Glomerular visceral epithelial cell (primary cell): ENCODE results near the gene ZFP3.
"Not testable (repeated sequence)": the region's sequence is repeated elsewhere in the genome, so short reads cannot be mapped to it uniquely, and the experiment has no call there.

Experiments
- DNase-seq: peaks from one replicate; pipeline ENCODE4 v3.0.0-alpha.2; 2016; ENCODE audit errors: extremely low spot score

The ZFP3 gene

DNA sequence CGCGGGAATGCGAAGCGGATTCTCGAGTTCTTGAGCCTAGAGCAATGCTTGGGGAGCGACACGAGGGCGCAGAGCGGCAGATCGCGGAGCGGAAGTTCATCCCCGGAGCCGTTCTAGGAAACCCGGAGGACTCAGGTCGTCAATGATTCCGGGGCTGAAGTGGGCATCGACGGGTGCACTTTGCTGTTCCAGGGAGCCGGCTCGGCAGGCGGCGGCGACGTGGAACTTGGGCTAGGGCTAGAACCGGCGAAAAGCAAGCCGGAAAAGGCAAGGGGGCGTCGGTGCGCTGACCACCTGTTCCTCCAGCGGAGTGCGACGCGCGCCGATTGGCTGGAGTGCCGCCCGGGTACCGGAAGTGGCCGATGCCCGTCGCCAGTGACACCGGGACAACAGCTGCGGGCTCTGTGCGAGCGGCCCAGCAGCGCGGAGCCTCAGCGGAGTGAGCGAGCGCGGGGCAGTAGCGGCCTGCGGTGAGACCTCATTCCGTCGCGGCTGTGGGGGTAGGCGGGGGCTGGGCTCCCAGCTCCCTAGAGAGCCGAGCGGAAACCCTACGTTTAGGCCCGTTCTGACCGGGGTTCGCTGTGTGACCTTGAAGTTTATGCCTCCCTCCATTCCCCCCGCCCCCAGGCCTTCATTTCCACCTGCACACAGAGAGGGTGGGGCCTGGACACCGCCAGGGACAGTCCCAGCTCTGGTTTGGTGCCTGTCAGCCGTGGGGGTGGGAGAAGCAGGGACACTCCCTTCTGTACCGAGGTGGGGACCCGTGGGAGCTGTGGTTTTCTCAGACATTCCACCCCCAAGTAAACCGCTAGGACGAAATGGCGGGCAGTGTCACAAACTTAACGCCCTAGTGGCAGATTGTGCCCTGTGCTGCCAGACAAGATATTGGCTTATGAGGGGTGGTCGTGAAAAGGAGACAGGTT is at the start of gene ZFP3:
ZFP3 (plus strand) TSS at position 362 of the 923 bp plus-strand sequence. CDS start 13,038 bp downstream, outside the sequence.
- no peak for DNase-seq

DNA sequence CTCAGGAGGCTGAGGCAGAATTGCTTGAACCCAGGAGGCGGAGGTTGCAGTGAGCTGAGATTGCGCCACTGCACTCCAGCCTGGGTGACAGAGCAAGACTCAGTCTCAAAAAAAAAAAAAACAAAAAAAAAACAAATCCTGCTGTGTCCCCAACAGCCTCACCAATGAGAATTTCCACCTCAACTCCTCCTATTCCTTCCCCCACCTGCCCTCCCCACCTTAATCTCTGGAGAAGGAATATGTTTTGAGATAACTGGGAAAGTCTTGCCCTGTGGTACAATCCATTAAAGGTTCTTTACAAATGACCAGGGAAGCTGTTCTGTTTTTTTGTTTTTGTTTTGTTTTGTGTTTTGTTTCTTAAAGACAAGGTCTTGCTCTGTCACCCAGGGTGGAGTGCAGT is 48.1 kb upstream of the ZFP3 start:
- DNase-seq, result not testable (repeated sequence)

DNA sequence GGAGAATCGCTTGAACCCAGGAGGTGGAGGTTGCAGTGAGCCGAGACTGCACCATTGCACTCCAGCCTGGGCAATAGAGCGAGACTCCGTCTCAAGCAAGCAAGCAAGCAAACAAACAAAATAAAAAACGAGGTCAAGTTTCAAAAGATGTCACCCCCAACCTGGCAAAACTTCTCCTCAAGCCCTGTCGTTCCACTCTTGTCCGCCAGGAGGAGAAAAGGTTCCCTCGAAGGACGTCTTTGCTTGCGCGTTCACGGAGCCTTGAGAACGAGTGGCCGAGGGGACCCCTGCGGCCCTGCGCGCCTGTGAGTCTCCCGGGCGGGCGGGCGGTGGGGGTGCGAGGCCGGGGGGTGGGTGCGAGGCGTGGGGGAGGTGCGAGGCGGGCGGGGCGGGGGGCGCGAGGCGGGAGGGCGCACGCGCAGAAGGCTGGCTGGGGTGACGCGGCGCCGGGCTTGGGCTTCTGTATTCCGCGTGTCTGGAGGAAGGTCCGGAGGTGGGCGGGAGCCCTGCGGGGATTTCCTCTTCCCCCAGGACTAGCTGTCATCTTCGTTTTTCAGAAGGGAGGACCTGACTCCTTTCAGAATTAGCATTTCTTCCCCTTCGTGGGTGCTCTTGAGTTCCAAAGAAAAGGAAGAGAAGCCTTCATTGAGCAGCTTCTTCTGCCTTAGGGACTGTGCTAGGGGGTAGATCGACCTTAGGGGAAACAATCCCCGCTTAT is 46.7 kb upstream of the ZFP3 start:
- peak; percentile 80 for DNase-seq

DNA sequence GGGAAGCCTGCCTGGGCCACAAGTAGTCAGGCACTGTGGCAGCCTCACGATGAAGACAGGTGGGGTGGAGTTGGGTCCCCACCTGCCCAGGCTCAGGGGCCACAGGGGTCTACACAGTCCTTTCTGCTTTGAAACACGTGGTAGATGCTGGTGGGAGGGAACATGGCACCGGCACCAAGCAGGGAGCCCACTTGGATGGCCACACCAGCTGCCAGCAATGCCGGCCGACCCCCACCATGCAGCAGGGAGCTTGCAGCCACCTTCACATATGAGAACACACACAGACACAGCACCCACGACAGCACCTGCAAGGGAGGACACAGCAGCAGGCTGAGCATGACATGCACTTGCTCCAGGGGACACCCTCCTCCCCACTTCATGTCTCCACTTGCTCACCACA is 45.4 kb upstream of the ZFP3 start:
- DNase-seq, result no peak

DNA sequence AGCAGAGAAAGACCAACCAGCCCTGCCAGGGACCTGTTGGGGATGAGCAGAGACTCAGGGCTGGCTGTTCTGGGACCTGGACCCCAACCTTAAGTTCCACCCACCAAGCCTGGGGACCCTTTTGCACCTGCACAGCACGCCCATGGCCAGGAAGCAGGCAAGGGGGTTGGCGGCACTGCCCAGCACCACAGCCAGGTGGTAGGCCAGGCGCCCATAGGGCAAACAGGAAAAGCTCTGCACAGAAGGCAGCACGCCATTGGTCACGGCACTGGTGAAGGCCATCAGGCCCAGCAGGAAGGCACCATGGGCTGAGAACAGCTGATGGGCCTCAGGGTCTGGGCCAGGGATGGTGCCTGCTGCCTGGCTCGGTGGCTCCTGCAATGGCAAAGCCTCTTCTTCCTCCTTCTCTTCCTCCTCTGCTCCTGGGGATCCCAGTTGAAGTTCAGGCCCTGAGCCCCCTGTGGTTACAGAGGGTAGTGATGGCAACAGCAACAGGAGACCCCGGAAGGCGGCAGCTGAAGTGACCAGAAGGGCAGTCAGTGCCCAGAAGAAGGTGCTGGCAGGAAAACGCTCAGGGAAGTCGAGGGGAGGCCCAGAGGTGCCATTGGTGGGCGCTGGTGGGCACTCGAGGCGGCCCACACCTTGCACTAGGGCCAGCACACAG is 44.8 kb upstream of the ZFP3 start:
- DNase-seq, result no peak

DNA sequence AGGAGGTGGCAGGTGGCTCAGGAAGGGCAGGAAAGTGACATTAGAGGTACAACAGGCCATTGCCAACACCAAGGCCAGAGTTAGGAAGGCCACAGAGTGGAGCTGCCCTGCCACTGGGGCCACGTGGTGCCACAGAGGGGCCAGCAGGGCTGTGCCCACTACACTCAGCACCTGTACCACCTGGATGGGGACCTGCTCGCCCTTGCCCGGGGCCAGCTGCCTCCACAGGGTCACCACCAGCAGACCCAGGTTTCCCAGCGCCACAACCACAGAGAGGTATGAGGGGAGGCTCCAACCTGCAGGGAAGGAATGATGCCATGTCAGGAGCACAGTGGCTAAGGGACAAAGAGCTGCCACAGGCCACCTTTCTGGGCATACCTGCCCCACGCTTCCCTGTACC is 44.2 kb upstream of the ZFP3 start:
- DNase-seq, result no peak

DNA sequence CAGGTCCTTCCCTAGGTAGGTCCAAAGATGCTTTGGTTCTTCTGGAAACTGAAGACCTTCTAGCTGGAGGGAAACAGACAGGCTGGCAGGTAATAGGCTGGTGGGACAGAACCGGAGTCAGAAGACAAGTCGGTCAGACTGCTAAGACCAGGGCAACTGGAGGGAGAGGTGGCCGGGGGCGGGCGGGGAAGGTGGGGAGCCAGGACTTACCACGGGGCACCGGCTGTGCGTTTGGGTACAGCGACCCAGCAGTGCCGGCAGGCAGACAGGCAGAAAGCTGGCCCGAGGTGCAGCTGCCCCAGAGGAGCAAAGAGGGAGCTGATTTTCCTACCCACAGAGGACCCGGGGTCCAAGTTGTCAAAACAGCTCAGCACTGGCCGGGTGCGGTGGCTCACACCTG is 43.6 kb upstream of the ZFP3 start:
- DNase-seq, result no peak

DNA sequence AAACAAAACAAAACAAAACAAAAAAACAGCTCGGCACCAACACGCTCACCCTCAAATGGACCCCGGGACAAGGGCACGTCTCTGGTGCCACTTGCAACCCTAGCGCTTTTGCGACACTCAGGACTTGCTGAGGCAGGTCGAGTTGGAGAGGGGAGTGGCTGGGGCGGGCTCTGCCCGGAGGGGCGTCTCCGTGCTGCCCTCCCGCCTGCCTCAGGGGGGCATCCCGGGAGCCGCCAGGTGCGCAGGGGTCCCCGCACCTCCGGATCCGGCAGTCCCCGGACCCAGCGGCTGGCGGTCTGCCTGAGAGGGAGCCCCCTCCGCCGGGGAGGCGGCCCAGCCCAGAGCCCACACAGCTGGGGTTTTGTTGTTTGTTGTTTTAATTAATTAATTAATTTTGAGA is 43.0 kb upstream of the ZFP3 start, which contains the start of gene SLC52A1:
SLC52A1 (minus strand) TSS at position 112 of the 400 bp plus-strand sequence. CDS start 820 bp downstream, outside the sequence.
- DNase-seq, result no peak

DNA sequence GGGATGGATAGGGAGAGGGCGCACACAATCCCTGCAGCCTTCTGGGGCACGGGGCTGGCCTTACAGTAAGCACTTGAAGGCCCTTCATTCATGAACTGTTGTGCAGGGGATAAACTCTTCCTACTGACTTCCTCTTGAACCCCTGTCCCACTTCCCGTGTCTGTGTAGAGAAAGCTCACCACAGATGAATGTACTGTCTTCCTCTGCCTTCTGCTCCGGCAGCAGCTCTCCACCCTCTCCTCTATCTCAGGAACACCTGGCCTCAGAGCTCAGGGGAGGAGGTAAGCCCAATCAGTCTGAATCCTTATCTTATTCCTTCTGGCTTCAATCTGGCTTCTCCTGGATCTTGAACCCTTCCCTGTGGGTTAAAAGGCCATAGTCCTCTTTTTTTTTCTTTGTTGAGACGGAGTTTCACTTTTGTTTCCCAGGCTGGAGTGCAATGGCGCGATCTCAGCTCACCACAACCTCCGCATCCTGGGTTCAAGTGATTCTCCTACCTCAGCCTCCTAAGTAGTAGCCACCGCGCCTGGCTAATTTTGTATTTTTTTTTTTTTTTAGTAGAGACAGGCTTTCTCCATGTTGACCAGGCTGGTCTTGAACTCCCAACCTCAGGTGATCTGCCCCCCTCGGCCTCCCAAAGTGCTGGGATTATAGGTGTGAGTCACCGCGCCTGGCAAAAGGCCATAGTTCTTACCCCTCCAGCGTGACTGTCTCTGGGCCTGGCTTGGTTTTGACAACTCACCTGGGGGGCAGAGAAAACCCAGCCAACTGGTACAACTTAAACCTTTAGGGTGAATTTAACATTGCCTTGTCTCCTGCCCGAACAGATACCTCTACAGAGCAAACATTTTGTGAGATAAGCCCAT is 35.9 kb upstream of the ZFP3 start:
- no peak for DNase-seq

DNA sequence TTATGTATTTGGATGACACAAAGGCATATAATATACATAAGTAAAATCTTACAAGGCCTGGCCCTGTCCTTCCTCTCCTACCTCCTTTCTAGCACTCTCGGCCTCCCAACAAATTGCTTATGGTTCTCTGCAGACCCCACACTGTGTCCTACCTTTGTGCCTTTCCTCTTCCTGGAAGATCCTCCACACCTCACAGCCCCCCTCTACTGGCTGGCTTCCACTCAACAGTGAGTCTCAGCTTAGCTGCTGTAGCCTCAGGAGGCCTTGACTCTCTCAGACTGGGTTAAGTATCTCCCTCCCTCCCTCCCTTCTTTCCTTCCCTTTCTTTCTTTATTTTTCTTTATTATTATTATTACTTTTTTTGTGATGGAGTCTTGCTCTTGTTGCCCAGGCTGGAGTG is 34.7 kb upstream of the ZFP3 start:
- DNase-seq, result no peak

DNA sequence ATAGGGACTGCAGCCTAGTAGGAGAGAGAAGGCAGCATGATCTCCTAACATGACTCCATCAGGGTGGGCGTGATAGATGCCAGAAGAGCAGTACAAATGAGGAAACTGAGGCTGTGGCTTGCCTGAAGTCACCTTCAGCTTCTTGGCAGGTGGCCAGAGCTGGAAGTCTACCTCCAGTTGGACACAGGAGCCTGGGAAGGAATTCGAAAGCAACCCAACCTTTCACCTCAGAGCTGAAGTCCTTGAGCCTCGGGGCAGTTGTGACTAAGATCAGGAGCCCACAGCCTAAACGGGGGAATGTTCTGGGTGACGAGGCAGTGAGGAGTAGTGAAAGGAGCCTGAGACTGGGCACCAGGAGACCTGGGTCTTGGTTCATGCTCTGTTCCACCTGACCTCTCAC is 33.6 kb upstream of the ZFP3 start:
- DNase-seq, result no peak

DNA sequence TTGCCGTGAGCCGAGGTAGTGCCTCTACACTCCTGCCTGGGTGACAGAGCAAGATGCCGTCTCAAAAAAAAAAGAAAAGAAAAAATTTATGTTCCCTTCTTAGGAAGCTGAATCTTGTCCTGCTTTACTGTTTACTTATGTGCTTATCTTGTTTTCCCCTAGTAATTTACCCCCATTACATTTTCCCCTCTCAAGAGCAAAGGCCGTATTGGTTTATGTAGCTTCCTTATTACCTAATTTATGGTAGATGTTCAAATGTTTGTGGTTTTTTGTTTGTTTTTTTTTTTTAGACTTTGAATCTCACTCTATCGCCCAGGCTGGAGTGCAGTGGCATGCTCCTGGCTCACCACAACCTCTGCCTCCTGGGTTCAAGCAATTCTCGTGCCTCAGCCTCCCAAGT is 32.8 kb upstream of the ZFP3 start:
- DNase-seq, result no peak

DNA sequence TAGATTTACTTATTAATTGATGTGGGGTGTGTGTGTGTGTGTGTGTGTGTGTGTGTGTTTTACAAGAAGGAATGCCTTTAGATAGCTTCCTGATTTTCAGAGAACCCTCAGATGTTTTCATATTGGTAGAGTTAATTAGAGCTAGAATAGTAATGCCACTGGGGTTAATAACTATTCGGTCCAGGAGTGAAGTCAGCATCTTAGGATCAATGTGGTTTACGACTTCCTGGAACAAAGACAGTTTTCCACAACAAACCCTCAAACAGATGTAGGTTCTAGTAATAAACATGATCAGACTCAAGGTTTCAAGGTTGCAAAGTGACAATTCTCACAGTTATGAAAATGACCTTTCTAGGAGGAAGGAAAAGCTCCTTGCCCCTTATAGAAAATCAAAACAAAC is 30.8 kb upstream of the ZFP3 start:
- DNase-seq, result no peak

DNA sequence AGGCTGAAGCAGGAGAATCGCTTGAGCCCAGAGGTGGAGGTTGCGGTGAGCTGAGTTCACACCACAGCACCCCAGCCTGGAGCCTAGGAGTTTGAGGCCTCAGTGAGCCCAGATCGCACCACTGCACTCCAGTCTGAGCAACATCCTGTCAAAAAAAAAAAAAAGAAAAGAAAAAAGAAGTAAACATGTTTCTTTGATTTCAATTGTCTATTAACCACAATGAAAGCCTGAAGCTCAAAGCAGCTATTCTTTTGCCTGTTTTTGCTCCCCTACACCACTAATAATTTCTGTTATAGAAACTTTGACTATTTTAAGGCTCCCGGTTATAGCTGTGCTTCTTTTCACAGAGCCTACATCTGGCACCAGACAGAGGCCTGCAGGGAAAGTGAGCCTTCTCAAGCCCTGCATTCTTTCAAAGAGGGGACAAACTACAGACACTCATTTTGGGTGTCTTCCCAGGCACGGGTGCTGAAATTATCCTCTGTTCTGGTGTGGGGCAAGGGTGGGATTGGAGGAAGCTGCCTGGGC is 28.9 kb upstream of the ZFP3 start:
- DNase-seq, result no peak

DNA sequence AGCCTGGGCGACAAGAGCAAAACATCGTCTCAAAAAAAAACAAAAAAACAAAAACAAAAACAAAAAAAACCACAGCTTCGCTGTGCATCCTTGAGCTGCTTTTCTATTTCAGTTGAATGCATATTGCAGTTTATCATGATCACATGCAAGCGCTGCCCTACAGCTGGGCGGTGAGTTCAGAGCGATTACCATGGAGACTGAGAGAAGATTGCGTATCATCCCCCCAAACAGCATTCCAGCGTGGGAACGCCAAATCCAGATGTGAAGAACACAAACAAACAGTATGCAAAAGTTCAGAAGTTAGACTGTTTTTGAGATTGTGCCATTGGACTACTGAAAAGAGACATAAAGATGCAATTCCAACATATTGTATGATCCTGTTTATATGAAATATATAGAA is 28.0 kb upstream of the ZFP3 start:
- no peak for DNase-seq

DNA sequence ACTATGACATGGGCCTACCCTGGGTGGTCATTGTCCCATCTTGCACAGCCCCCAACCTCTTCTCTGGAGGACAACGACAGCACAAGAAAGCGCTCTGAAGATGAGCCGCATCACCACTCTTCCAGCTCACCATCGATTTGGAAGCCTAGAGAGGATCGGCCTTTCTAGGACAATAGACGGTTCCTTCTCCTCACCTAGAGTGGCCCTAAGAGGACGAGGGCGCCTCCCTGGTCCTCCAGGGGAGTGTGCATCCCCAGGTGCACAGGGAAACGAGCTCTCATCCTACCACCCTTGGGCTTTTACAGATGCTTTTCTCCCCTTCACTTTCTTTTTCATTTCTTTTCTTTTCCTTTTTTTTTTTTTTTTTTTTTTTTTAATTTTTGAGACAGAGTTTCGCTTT is 22.7 kb upstream of the ZFP3 start:
- no peak for DNase-seq

DNA sequence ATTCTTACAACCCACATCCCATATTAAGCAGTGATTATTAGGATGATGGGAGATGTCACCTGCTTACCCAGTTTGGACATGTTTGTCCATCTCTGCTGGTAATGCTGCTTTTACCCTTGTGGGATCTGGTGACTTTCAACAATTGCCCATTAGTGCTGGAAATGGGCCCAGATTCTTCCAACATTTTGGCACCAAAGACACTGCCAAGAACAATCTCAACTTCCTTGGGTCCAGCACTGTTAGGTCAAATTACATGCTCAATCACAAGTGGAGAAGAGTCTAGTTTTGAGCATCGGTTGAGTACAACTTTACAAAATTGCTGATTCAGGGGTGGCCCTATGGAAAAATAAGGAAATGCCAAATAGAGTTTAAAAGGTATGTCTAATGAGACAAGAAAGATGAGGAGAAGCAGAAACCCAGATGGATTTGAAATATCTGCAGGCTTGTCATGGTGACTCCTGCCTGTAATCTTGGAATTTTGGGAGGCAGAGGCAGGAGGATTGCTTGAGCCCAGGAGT is 13.0 kb upstream of the ZFP3 start:
- no peak for DNase-seq

DNA sequence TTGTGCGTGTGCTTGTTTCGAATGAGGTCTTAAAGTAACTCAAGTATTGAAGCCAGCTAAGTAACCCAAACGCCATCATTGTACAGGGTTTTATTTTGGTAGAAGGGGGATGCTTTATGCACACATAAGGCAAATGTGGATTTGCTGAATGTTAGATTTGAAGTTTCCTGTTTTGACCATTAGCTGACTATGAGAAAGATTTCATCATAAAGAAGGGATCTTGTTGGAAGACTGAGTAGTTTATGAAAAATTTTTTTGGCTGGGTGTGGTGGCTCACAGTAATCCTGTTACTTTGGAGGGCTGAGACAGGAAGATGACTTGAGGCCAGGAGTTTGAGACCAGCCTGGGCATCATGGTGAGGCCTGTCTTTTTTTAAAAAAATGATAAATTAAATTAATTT is 10.0 kb upstream of the ZFP3 start:
- no peak for DNase-seq

DNA sequence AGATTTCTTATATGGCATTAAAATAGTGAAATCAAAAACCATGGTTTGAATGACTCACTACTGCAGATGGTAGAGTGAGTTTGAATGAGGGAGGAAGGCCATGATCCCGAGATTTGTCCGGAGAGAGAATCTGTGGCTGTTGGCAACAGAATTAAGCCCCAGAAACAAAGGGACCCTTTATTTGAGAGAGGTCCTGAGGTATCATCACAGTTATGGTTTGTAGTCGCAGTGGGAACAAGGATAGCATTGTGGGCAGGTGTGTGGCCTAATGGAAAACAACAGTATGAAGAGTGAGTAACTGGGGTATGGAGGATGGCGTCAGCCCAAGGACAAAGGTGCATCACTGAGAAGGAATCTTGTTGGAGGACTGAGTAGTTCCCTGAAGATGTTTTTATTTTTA is 8.5 kb upstream of the ZFP3 start:
- no peak for DNase-seq

DNA sequence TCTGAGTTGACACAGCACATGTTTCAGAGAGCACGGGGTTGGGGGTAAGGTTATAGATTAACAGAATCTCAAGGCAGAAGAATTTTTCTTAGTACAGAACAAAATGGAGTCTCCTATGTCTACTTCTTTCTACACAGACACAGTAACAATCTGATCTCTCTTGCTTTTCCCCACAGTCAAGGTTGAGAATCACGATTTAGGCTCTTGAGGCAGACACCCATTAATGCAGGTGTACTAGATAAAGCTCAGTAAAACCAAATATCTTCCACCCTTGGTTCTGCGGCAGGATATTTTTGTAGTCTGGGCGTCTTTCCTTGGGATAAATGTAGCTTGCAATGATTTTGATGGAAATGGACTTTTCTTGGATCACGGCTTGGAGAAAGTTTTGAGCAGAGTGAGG is 2.8 kb upstream of the ZFP3 start:
- not testable (repeated sequence) for DNase-seq

DNA sequence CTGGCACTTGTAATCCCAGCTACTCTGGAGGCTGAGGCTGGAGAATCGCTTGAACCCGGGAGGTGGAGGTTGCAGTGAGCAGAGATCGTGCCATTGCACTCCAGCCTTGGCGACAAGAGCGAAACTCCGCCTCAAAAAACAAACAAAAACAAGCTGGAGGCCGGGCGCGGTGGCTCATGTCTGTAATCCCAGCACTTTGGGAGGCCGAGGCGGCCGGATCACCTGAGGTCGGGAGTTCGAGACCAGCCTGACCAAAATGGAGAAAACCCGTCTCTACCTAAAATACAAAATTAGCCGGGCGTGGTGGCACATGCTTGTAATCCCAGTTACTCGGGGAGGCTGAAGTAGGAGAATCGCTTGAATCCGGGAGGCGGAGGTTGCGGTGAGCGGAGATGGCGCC is 992 bp upstream of the ZFP3 start:
- DNase-seq, result not testable (repeated sequence)
